H1 (cell line): ENCODE results near the gene GRIK4. TPM values are rescaled to one million over a fixed set of nuclear protein-coding genes. Genes with fewer than 3 reads are reported as not detected.
A peak's percentile ranks its signal among the peaks of the same experiment; 100 is the strongest.

Experiments
- ASH2L ChIP-seq: fragments of 200-600, 300-600 bp; sonication (generic); IDR thresholded peaks from one replicate; pipeline ENCODE4 v1.7.1; 2017; ENCODE audit warnings: low read length
- ATF2 ChIP-seq: IDR thresholded peaks from 2 replicates; pipeline ENCODE4 v1.6.1; 2012; ENCODE audit warnings: low read length, inconsistent platforms
- CBX8 ChIP-seq: fragments of 300-800, 300-1000 bp; sonication (generic); IDR thresholded peaks from 2 replicates; pipeline ENCODE4 v1.7.1; 2016; ENCODE audit warnings: low read depth, low read length, borderline replicate concordance
- EP300 ChIP-seq, 2 experiments: IDR thresholded peaks; 1 replicate in 1 of 2; 2 replicates in 1 of 2; pipeline ENCODE4 v1.6.1; 2011 to 2012; ENCODE audit warnings: low read depth in 2 of 2, low read length in 2 of 2, mild to moderate bottlenecking in 2 of 2, borderline replicate concordance in 1 of 2, inconsistent platforms in 1 of 2, moderate library complexity in 1 of 2
- FOSL1 ChIP-seq: IDR thresholded peaks from 2 replicates; pipeline ENCODE4 v1.6.1; 2011; ENCODE audit warnings: mild to moderate bottlenecking, low read depth, low read length, moderate library complexity; ENCODE audit not compliant: insufficient read depth
- GABPA ChIP-seq: IDR thresholded peaks from 2 replicates; pipeline ENCODE4 v1.6.1; 2011; ENCODE audit warnings: mild to moderate bottlenecking, low read length, moderate library complexity, borderline replicate concordance; ENCODE audit not compliant: insufficient read depth
- GTF2F1 ChIP-seq: IDR thresholded peaks from 2 replicates; pipeline ENCODE4 v1.6.1; 2012; ENCODE audit warnings: low read depth, low read length, improper control_type of control experiment, borderline replicate concordance
- HDAC2 ChIP-seq, 2 experiments: fragments of 300-600 bp in 1 of 2; sonication (generic) in 1 of 2; IDR thresholded peaks; 2 replicates each; pipeline ENCODE4 v1.6.1; 2011 to 2012; ENCODE audit warnings: low read depth in 2 of 2, low read length in 2 of 2, mild to moderate bottlenecking in 2 of 2, moderate library complexity in 2 of 2, borderline replicate concordance in 1 of 2, inconsistent platforms in 1 of 2
- NANOG ChIP-seq: IDR thresholded peaks from 2 replicates; pipeline ENCODE4 v1.6.1; 2011; ENCODE audit warnings: low read length, low read depth, mild to moderate bottlenecking, inconsistent platforms; ENCODE audit not compliant: insufficient read depth, poor library complexity, severe bottlenecking
- POLR2A ChIP-seq, 2 experiments: IDR thresholded peaks; 1 replicate in 1 of 2; 2 replicates in 1 of 2; pipeline ENCODE4 v1.6.1; 2011; ENCODE audit warnings: low read depth in 2 of 2, low read length in 2 of 2, mild to moderate bottlenecking in 2 of 2; ENCODE audit errors: control extremely low read depth in 1 of 2
- POLR2AphosphoS5 ChIP-seq: IDR thresholded peaks from 2 replicates; pipeline ENCODE4 v1.6.1; 2011; ENCODE audit warnings: low read depth, low read length
- POU5F1 ChIP-seq: IDR thresholded peaks from 2 replicates; pipeline ENCODE4 v1.6.1; 2011; ENCODE audit warnings: low read depth, mild to moderate bottlenecking, low read length, moderate library complexity
- RFX5 ChIP-seq: IDR thresholded peaks from 2 replicates; pipeline ENCODE4 v1.6.1; 2011; ENCODE audit warnings: low read depth, low read length, improper control_type of control experiment, borderline replicate concordance
- SP1 ChIP-seq: IDR thresholded peaks from 2 replicates; pipeline ENCODE4 v1.6.1; 2011; ENCODE audit warnings: low read depth, low read length
- SP2 ChIP-seq: IDR thresholded peaks from 2 replicates; pipeline ENCODE4 v1.6.1; 2012; ENCODE audit warnings: mild to moderate bottlenecking, low read length, inconsistent platforms
- SRF ChIP-seq: IDR thresholded peaks from 2 replicates; pipeline ENCODE4 v1.6.1; 2011; ENCODE audit warnings: mild to moderate bottlenecking, low read depth, low read length, moderate library complexity
- TAF7 ChIP-seq: optimal IDR thresholded peaks from 2 replicates; pipeline ENCODE3; 2011; ENCODE audit warnings: low read depth, mild to moderate bottlenecking, inconsistent platforms, low read length, moderate library complexity, borderline replicate concordance
- TCF12 ChIP-seq: IDR thresholded peaks from 2 replicates; pipeline ENCODE4 v1.6.1; 2011; ENCODE audit warnings: low read depth, mild to moderate bottlenecking, low read length
- USF2 ChIP-seq: IDR thresholded peaks from 2 replicates; pipeline ENCODE4 v1.6.1; 2011; ENCODE audit warnings: low read length, improper control_type of control experiment
- polyA plus RNA-seq, 7 experiments: library from polyadenylated mRNA; depleted of rRNA in 3 of 7; stranded (reverse) in 5 of 7; unstranded in 2 of 7; fragments of >200 nt in 5 of 7; fragments of 200-250 nt in 2 of 7; gene quantifications; 1 replicate in 5 of 7; 2 replicates in 1 of 7; 4 replicates in 1 of 7; pipeline versions ENCODE4 v1.2.1 to v1.2.3, GENCODE V29; 2011 to 2013; ENCODE audit warnings: missing spikeins in 2 of 7, mixed read lengths in 2 of 7
- total RNA-seq: library from RNA; stranded (reverse); fragmentation: NEBNext Ultra II Directional; extraction: Animal tissue kit (Norgen Biotek cat#: 25700); gene quantifications from 2 replicates; pipeline ENCODE4 v1.2.1, GENCODE V29; 2021

The GRIK4 gene
- total and polyA plus RNA-seq, 2 of the 8 experiments (the other 6 are each of a cell fraction or from before 2014, with no cell fraction given): 1.2 to 2.9 TPM

- TF ChIP-seq NANOG (no peak), FOSL1 (no peak), SRF (no peak), SP2 (no peak), USF2 (no peak), HDAC2 (IDR thresholded peaks at IDR 0.05; ENCODE audit: borderline replicate concordance in 1 of 2, low read depth in 2 of 2, low read length in 2 of 2) (0 out of 4 replicates have a peak, but pooled peaks have one; percentile 3 to 4), ATF2 (no peak), ASH2L (peak; percentile 76), EP300 (IDR thresholded peaks at IDR 0.05; ENCODE audit: borderline replicate concordance in 1 of 2, low read depth in 2 of 2, low read length in 2 of 2) (no peak), POLR2AphosphoS5 (no peak), GABPA (no peak), CBX8 (no peak), RFX5 (no peak), TCF12 (no peak), GTF2F1 (no peak), POU5F1 (no peak), TAF7 (no peak), POLR2A (IDR thresholded peaks at IDR 0.05; ENCODE audit: control extremely low read depth in 1 of 2, low read depth in 2 of 2, low read length in 2 of 2) (peak in 1 of 2 experiments; percentile 33; a peak in 1 of 3 replicates), SP1 (no peak)
- TF ChIP-seq, all 59 proteins: peak for 10
Measured at GRCh38 chr11:120564573-120565311, 53.2 kb downstream of the GRIK4 start (continued).
